Measurements from ENCODE around the gene RDH12. TPM values are rescaled to one million over a fixed set of nuclear protein-coding genes. Genes with fewer than 3 reads are reported as not detected.
"Not testable (repeated sequence)": the region's sequence is repeated elsewhere in the genome, so short reads cannot be mapped to it uniquely, and the experiment has no call there.

The RDH12 gene
- total RNA-seq, 1 donor from 2014 or later, result not detected

GRCh38 chr14:67704484-67705089, 2.9 kb downstream of the RDH12 start:
- Histone ChIP-seq H3K36me3 (no peaks in the 10 kb centered on the region), H3K9me3 (no peaks in the 10 kb centered on the region), H3K27ac (no peak overlapping the region), H3K27me3 (no peaks in the 10 kb centered on the region), H3K4me1 (no peaks in the 10 kb centered on the region), H3K4me3 (no peak overlapping the region)
- intact Hi-C loops (cut with DNase I), result loop anchor here (1.0 to 5.0 kb wide), 6 partner anchors 37 to 277 kb away; partner anchors contain the start of genes ARG2 and PIGH
- DNase-seq (ENCODE audit: low spot score in 2 of 2), result no peak
- TF ChIP-seq CTCF (IDR thresholded peaks at IDR 0.05), result peak; percentile 63 to 79 (median 68)

DNA sequence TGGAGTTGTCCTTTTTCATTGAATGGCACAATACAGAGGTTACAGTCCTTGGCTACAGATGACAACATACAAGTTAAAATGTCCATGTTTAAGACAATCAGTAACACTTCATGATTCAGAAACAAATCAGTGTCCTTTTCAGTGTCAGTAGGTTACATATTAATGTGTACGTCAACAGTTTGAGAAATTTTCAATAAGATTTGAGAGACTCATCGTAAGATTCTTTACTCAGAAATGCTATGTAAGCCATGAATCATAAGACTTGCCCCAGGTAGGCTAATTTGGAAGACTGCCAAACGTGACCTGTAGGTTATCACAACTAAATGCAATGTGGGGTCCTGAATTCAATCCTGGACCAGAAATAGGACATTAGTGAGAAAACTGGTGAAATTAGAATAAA, 3.5 kb downstream of the RDH12 start:
- no peaks in the 10 kb centered on the region for H3K27me3 ChIP-seq
- no peak overlapping the region for H3K4me3 ChIP-seq
- no peaks in the 10 kb centered on the region for H3K9me3 ChIP-seq
- intact Hi-C loops (cut with DNase I), result no loop called here
- no peak for TF ChIP-seq CTCF (IDR thresholded peaks at IDR 0.05)
- no peaks in the 10 kb centered on the region for H3K36me3 ChIP-seq
- no peak overlapping the region for H3K27ac ChIP-seq
- no peaks in the 10 kb centered on the region for H3K4me1 ChIP-seq
- no peak for DNase-seq (ENCODE audit: low spot score in 2 of 2)

- intact Hi-C loops (cut with DNase I); H3K27ac ChIP-seq; DNase-seq (ENCODE audit: low spot score in 2 of 2); H3K27me3 ChIP-seq; H3K4me1 ChIP-seq; H3K36me3 ChIP-seq; H3K9me3 ChIP-seq; H3K4me3 ChIP-seq: not testable (repeated sequence)
Measured at GRCh38 chr14:67709346-67709745, 7.7 kb downstream of the RDH12 start.

DNA sequence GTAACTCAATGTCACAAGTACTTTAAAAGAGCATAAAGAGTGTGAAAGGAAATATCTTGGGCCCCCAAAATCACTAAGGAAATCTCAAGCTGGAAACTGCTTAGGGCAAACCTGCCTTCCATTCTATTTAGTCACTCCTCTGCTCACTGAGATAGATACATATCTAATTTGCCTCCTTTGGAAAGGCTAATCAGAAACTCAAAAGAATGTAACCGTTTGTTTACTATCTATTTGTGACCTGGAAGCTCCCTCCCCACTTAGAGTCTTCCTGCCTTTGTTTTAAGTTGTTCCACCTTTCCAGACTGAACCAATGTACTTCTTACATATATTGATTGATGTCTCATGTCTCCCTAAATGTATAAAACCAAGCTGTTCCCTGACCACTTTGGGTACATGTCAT, 8.1 kb downstream of the RDH12 start:
- H3K9me3 ChIP-seq; H3K27ac ChIP-seq; H3K4me1 ChIP-seq; DNase-seq (ENCODE audit: low spot score in 2 of 2); H3K36me3 ChIP-seq; H3K4me3 ChIP-seq; H3K27me3 ChIP-seq; intact Hi-C loops (cut with DNase I): not testable (repeated sequence)

DNA sequence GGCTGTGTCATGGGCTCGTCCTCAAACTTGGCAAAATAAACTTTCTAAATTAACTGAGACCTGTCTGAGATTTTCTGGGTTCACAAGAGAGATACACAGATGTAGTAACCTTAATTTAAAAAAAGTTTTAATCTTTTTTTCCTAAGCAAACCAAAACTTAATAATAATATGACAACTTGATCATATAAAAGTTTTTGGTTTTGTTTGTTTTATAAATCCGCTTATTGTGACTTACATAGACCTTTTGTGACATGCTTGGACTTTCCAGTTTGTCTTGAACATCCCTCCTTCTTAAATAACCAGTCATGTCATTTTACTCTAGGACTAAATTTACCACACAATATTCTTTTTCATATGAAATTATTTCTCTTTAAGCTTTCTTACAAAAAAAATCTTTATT, 8.5 kb downstream of the RDH12 start:
- Histone ChIP-seq H3K9me3 (no peaks in the 10 kb centered on the region), H3K4me3 (no peak overlapping the region), H3K27me3 (no peaks in the 10 kb centered on the region), H3K27ac (no peak overlapping the region), H3K4me1 (no peaks in the 10 kb centered on the region), H3K36me3 (no peaks in the 10 kb centered on the region)
- TF ChIP-seq CTCF (IDR thresholded peaks at IDR 0.05), result no peak
- intact Hi-C loops (cut with DNase I), result no loop called here
- no peak for DNase-seq (ENCODE audit: low spot score in 2 of 2)

DNA sequence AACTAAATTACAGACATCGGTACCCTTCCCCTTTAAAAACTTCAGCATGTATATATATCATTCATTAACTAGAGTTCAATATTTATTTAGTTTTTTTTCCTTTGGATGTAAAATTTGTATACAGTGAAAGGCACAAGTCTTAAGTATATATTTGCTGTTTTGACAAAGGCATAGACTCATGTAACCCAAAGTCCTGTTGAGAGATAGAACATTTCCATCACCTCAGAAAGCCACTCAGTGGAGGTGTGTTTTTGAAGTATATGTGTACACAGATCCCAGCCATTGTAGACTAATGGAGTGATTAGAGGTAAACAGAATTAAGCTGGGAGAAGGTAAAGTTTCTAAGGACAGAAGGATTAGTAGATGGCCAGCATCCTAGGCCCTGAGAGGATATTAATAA, 15.4 kb downstream of the RDH12 start:
- intact Hi-C loops (cut with DNase I), result no loop called here
- no peaks in the 10 kb centered on the region for H3K9me3 ChIP-seq
- no peak overlapping the region for H3K4me3 ChIP-seq
- no peak overlapping the region for H3K27ac ChIP-seq
- no peaks in the 10 kb centered on the region for H3K36me3 ChIP-seq
- no peaks in the 10 kb centered on the region for H3K27me3 ChIP-seq
- peaks cover 0 to 2% of the 10 kb centered on the region in 2 donors for H3K4me1 ChIP-seq
- no peak for DNase-seq (ENCODE audit: low spot score in 2 of 2)
- no peak for TF ChIP-seq CTCF (IDR thresholded peaks at IDR 0.05)

GRCh38 chr14:67718265-67718664, 16.6 kb downstream of the RDH12 start:
- Histone ChIP-seq H3K9me3 (no peaks in the 10 kb centered on the region), H3K36me3 (no peaks in the 10 kb centered on the region), H3K4me3 (no peak overlapping the region), H3K27me3 (no peaks in the 10 kb centered on the region), H3K4me1 (peaks cover 0 to 2% of the 10 kb centered on the region in 2 donors), H3K27ac (no peak overlapping the region)
- no peak for DNase-seq (ENCODE audit: low spot score in 2 of 2)
- intact Hi-C loops (cut with DNase I), result no loop called here
- TF ChIP-seq CTCF (IDR thresholded peaks at IDR 0.05), result no peak

GRCh38 chr14:67719385-67719784, 17.7 kb downstream of the RDH12 start:
- H3K9me3 ChIP-seq; intact Hi-C loops (cut with DNase I); H3K4me1 ChIP-seq; H3K27me3 ChIP-seq; H3K4me3 ChIP-seq; DNase-seq (ENCODE audit: low spot score in 2 of 2); H3K27ac ChIP-seq; H3K36me3 ChIP-seq: not testable (repeated sequence)

Measured in ascending aorta (tissue), 2 donors.